Measurements from ENCODE around the gene SETD3.

The SETD3 gene

DNA sequence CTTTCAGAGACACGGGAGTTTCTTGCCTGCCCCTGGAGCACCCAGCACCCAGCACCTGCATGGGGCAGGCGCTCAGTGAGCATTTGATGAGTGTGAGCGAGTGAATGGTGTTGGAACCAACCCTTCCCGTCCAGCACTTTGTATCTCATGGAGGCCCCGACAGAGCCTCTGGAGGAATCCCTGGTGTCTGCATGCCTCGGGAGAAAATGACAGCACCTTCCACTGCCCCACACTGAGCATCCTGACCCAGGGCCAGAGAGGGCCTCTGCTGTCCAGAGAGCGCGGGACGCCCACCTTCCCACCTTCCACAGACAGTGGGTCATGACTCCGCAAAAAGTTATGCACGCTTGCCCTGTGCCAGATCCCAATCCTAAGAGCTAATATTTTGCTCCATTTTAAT, 105.7 kb downstream of the SETD3 start:
- DNase-seq (ENCODE audit: low spot score) (no peak), ATAC-seq (ENCODE audit: low read depth) (no peak)
- Histone ChIP-seq H3K36me3 (ENCODE audit: low read depth) (no peaks in the 10 kb centered on the region), H3K4me1 (ENCODE audit: insufficient read depth, poor library complexity, severe bottlenecking) (peaks cover 6% of the 10 kb centered on the region), H3K9me3 (ENCODE audit: severe bottlenecking) (no peaks in the 10 kb centered on the region), H3K27ac (ENCODE audit: poor library complexity, severe bottlenecking) (no peak overlapping the region), H3K27me3 (ENCODE audit: insufficient read depth, poor library complexity, severe bottlenecking) (no peaks in the 10 kb centered on the region), H3K4me3 (ENCODE audit: severe bottlenecking) (no peak overlapping the region)
- no peak for TF ChIP-seq CTCF (IDR thresholded peaks at IDR 0.05; ENCODE audit: poor library complexity, severe bottlenecking)

DNA sequence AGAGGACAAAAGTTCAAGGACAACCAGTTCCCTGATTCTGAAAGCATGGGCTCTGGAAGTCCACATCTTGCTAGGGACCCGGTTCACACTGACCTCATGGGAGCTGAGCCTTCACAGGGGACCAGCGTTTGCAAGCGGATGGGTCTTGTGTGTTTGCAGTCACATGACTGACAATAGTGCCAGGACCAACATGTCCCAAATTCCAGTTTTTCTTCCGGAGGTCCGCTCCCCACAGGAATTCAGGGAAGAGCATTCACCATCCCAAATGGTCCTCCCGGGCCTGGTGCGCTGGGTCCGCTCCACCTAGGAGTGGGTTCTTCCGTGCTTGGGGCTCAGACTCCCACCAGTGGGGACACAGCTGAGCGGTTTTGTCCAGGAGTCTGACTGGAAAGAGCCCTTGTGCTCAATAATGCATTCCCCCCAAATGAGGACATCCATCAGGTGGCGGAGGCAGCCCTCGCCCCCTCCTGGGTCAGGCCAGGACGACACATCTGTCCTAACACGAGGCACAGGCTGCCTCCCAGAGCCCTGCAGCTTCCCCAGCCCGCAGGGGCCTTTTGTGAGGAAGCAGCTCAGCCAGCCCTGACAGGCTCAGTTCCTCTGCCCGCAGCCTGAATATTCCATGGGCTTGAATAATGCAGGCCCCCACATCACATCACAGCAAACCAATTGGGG, 116.9 kb downstream of the SETD3 start:
- H3K36me3 ChIP-seq (ENCODE audit: low read depth): no peaks in the 10 kb centered on the region
- no peak overlapping the region for H3K27ac ChIP-seq (ENCODE audit: poor library complexity, severe bottlenecking)
- H3K4me3 ChIP-seq (ENCODE audit: severe bottlenecking): no peak overlapping the region
- no peaks in the 10 kb centered on the region for H3K9me3 ChIP-seq (ENCODE audit: severe bottlenecking)
- ATAC-seq (ENCODE audit: low read depth) (no peak), DNase-seq (ENCODE audit: low spot score) (no peak)
- no peaks in the 10 kb centered on the region for H3K4me1 ChIP-seq (ENCODE audit: insufficient read depth, poor library complexity, severe bottlenecking)
- no peaks in the 10 kb centered on the region for H3K27me3 ChIP-seq (ENCODE audit: insufficient read depth, poor library complexity, severe bottlenecking)
- TF ChIP-seq CTCF (IDR thresholded peaks at IDR 0.05; ENCODE audit: poor library complexity, severe bottlenecking): no peak

- Histone ChIP-seq H3K27me3 (ENCODE audit: insufficient read depth, poor library complexity, severe bottlenecking) (no peaks in the 10 kb centered on the region), H3K9me3 (ENCODE audit: severe bottlenecking) (no peaks in the 10 kb centered on the region), H3K4me3 (ENCODE audit: severe bottlenecking) (no peak overlapping the region), H3K27ac (ENCODE audit: poor library complexity, severe bottlenecking) (no peak overlapping the region), H3K36me3 (ENCODE audit: low read depth) (no peaks in the 10 kb centered on the region), H3K4me1 (ENCODE audit: insufficient read depth, poor library complexity, severe bottlenecking) (no peaks in the 10 kb centered on the region)
- DNase-seq (ENCODE audit: low spot score): no peak
- no peak for ATAC-seq (ENCODE audit: low read depth)
- no peak for TF ChIP-seq CTCF (IDR thresholded peaks at IDR 0.05; ENCODE audit: poor library complexity, severe bottlenecking)
Observed at GRCh38 chr14:99363051-99363450, 117.6 kb downstream of the SETD3 start.

DNA sequence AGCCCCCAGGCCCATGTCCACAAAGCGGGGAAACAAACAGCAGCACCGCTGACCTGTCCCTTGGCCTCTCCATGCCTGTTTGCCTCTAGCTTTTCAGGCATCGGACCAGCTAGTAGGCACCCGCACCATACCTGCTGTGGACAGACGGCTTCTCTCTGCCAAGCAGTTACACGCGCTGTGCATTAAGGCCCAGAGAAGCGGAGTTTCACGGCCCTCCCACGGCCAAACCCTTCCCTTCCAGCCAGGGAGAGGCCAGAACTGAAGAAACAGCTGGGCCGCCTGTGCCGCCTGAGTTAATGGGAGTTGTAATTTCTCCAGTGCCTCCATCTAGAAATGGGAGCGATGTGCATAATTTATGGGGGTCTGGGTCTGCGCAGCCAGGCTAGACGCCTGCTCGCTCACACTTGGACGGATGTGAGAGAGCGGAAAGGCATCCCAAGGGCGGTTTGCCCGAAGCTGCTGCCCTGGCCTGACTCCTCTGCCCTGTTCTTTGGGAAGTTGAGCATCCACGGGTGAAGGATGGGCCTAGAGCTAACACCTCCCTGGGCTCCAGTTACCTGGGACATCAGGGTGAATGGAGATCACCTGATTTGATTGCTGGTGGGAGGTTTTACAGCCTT, 119.0 kb downstream of the SETD3 start:
- no peaks in the 10 kb centered on the region for H3K4me1 ChIP-seq (ENCODE audit: insufficient read depth, poor library complexity, severe bottlenecking)
- no peak for TF ChIP-seq CTCF (IDR thresholded peaks at IDR 0.05; ENCODE audit: poor library complexity, severe bottlenecking)
- no peak overlapping the region for H3K27ac ChIP-seq (ENCODE audit: poor library complexity, severe bottlenecking)
- H3K36me3 ChIP-seq (ENCODE audit: low read depth): no peaks in the 10 kb centered on the region
- H3K27me3 ChIP-seq (ENCODE audit: insufficient read depth, poor library complexity, severe bottlenecking): no peaks in the 10 kb centered on the region
- no peak for ATAC-seq (ENCODE audit: low read depth)
- no peak for DNase-seq (ENCODE audit: low spot score)
- no peaks in the 10 kb centered on the region for H3K9me3 ChIP-seq (ENCODE audit: severe bottlenecking)
- no peak overlapping the region for H3K4me3 ChIP-seq (ENCODE audit: severe bottlenecking)
